ENCODE results near the gene SLC5A2. TPM values are rescaled to one million over a fixed set of nuclear protein-coding genes. Genes with fewer than 3 reads are reported as not detected.
"Not testable (repeated sequence)": the region's sequence is repeated elsewhere in the genome, so short reads cannot be mapped to it uniquely, and the experiment has no call there.

Gene SLC5A2
- polyA plus RNA-seq, 3 donors = 0.90 to 4.4 (median 3.4) TPM

- 4 to 7% (median 5%) methylated on average over 43 to 57 of the region's 57 CpGs for WGBS, 3 donors
- H3K27ac ChIP-seq (ENCODE audit: low read depth, low read length) = no peak overlapping the region
These were observed 54.7 kb downstream of the SLC5A2 start for GRCh38 chr16:31537362-31538242.

GRCh38 chr16:31538243-31538598, 55.3 kb downstream of the SLC5A2 start:
- not testable (repeated sequence) for H3K27ac ChIP-seq (ENCODE audit: low read depth, low read length)
- 70 to 75% (median 71%) methylated on average over 7 of the region's 7 CpGs for WGBS, 3 donors

GRCh38 chr16:31539762-31540161, 56.8 kb downstream of the SLC5A2 start:
- 76 to 92% (median 87%) methylated on average over 4 of the region's 4 CpGs for WGBS, 3 donors
- H3K27ac ChIP-seq (ENCODE audit: low read depth, low read length) = not testable (repeated sequence)

Other genes starting within 250 kb of the SLC5A2 start
- gene ITGAM, start 223.1 kb upstream of the SLC5A2 start, polyA plus RNA-seq = 10 to 100 TPM in 1 of 3 donors, 1 to 10 TPM in 2; 1.4 to 15.6 (median 7.8) TPM
- gene ITGAX, start 127.9 kb upstream of the SLC5A2 start, polyA plus RNA-seq = 10 to 100 TPM in 1 of 3 donors, 1 to 10 TPM in 1, under 1 TPM in 1; 0.91 to 22.4 (median 4.5) TPM
- under 1 TPM in 2 of 3 donors, not detected in 1; 0.03 to 0.09 TPM for gene ITGAD, start 89.8 kb upstream of the SLC5A2 start, polyA plus RNA-seq
- gene COX6A2, start 54.8 kb upstream of the SLC5A2 start, polyA plus RNA-seq = 10 to 100 TPM in 1 of 3 donors, 1 to 10 TPM in 1, under 1 TPM in 1; 0.31 to 13.3 (median 3.1) TPM
- gene ZNF843, start 40.3 kb upstream of the SLC5A2 start, polyA plus RNA-seq = 1 to 10 TPM in 1 of 3 donors, under 1 TPM in 2; 0.54 to 1.1 (median 0.79) TPM
- gene ARMC5, start 23.6 kb upstream of the SLC5A2 start, polyA plus RNA-seq = 10 to 100 TPM in 2 of 3 donors, 1 to 10 TPM in 1; 5.9 to 12.3 (median 10.3) TPM
- gene TGFB1I1, start 11.0 kb upstream of the SLC5A2 start, polyA plus RNA-seq = 10 to 100 TPM in 2 of 3 donors, 1 to 10 TPM in 1; 5.0 to 59.9 (median 32.0) TPM
- 10 to 100 TPM; 34.0 to 65.8 (median 45.4) TPM for gene RUSF1, start 25.3 kb downstream of the SLC5A2 start, polyA plus RNA-seq
- under 1 TPM in 1 of 3 donors, not detected in 2; 0.28 TPM for gene AHSP, start 44.8 kb downstream of the SLC5A2 start, polyA plus RNA-seq